Spleen (tissue), 11 donors: Measurements from ENCODE around the gene ADGRA1. TPM values are rescaled to one million over a fixed set of nuclear protein-coding genes. Genes with fewer than 3 reads are reported as not detected.

Source experiments
- DNase-seq: peaks from one replicate; pipeline ENCODE4 v3.0.0-alpha.2; 2020
- H3K27ac ChIP-seq, 8 donors: fragments of 200-600 bp; sonication (generic) in 7 of 8; 1 replicate in 4 of 8; 2 replicates in 4 of 8; pipeline versions ENCODE4 v1.5.0 to v1.8.0; 2016 to 2021; ENCODE audit warnings: inconsistent platforms in 4 of 8, mild to moderate bottlenecking in 4 of 8, moderate library complexity in 1 of 8
- H3K27me3 ChIP-seq, 7 donors: fragments of 200-600 bp; sonication (generic) in 6 of 7; replicated peaks in 1 of 7; 1 replicate in 4 of 7; 2 replicates in 3 of 7; pipeline versions ENCODE4 v1.5.0 to v1.8.0; 2016 to 2021; ENCODE audit warnings: inconsistent platforms in 3 of 7, mild to moderate bottlenecking in 1 of 7
- H3K36me3 ChIP-seq, 6 donors: fragments of 200-600 bp; sonication (generic) in 5 of 6; 1 replicate in 4 of 6; 2 replicates in 2 of 6; pipeline versions ENCODE4 v1.5.0 to v1.8.0; 2016 to 2021; ENCODE audit warnings: inconsistent platforms in 2 of 6
- H3K4me1 ChIP-seq, 6 donors: fragments of 200-600 bp; sonication (generic) in 5 of 6; 1 replicate in 3 of 6; 2 replicates in 3 of 6; pipeline versions ENCODE4 v1.5.0 to v1.8.0; 2016 to 2021; ENCODE audit warnings: inconsistent platforms in 3 of 6
- H3K4me3 ChIP-seq, 8 donors: fragments of 200-600 bp; sonication (generic) in 7 of 8; 1 replicate in 4 of 8; 2 replicates in 4 of 8; pipeline versions ENCODE4 v1.5.0 to v1.8.0; 2016 to 2021; ENCODE audit warnings: inconsistent platforms in 4 of 8, mild to moderate bottlenecking in 4 of 8, moderate library complexity in 2 of 8
- H3K9me3 ChIP-seq, 8 donors: fragments of 200-600 bp; sonication (generic) in 7 of 8; 1 replicate in 4 of 8; 2 replicates in 4 of 8; pipeline versions ENCODE4 v1.5.0 to v1.8.0; 2016 to 2021; ENCODE audit warnings: inconsistent platforms in 4 of 8
- POLR2A ChIP-seq, 3 donors: fragments of 450-650 bp; IDR thresholded peaks; one replicate each; pipeline ENCODE4 v1.5.1; 2017; ENCODE audit warnings: antibody characterized with exemption in 3 of 3, mild to moderate bottlenecking in 1 of 3
- POLR2AphosphoS5 ChIP-seq, 3 donors: sonication (generic); formaldehyde crosslinking; IDR thresholded peaks; one replicate each; pipeline ENCODE4 v1.5.1; 2017; ENCODE audit warnings: antibody characterized with exemption in 3 of 3
- WGBS, 5 donors: extraction: QIAGEN DNeasy Blood & Tissue Kit in 3 of 5; methylation state at CpG; one replicate each; pipeline versions ENCODE4 v1.1.5 to v1.1.7; 2013 to 2018; 5-methylcytosine and 5-hydroxymethylcytosine counted together
- intact Hi-C: fragments of 100-400 bp; cut with DNase I; formaldehyde crosslinking; loops from one replicate; pipeline ENCODE4 v1.15.0; 2023; ENCODE audit warnings: low total_unique reads
- polyA plus RNA-seq, 3 donors: library from polyadenylated mRNA; stranded (reverse); fragments of 200-250 nt; gene quantifications; one replicate each; pipeline ENCODE4 v1.2.1, GENCODE V29; 2013
- total RNA-seq, 7 donors: library from RNA; depleted of rRNA in 3 of 7; stranded (reverse); fragments of >200 nt in 3 of 7; fragmentation: NEBNext Ultra II Directional in 4 of 7; extraction: Animal tissue kit (Norgen Biotek cat#: 25700) in 4 of 7; gene quantifications; one replicate each; pipeline versions ENCODE4 v1.1.0 to v1.2.1, GENCODE V29; 2016 to 2021
- TF ChIP-seq, protein P1 (sequence below), 11 experiments: fragments of 200-600 bp in 7 of 11; fragments of 450-650 bp in 4 of 11; sonication (generic) in 4 of 11; IDR thresholded peaks in 8 of 11; conservative IDR thresholded peaks in 3 of 11; 1 replicate in 7 of 11; 2 replicates in 4 of 11; pipeline versions ENCODE4 v1.4.0 to v1.8.0; 2016 to 2021; ENCODE audit warnings: antibody characterized with exemption in 11 of 11, inconsistent platforms in 4 of 11, mild to moderate bottlenecking in 1 of 11
- donor health status: healthy with polysubstance abuse.
- donor health status: DM: no; HTN: no; CAD: no; lungs with moderate emphysema.
- donor health status: DM: no; HTN: no; CAD: no.
- donor health status: Bipolar disorder and iron deficiency.
- donor health status: healthy.
- donor health status: DM: no; HTN: no; CAD: no.
- donor health status: DM: yes; HTN: yes; CAD: no.

The ADGRA1 gene
- total and polyA plus RNA-seq, 10 donors: 0.02 to 0.34 (median 0.19) TPM; not detected in 6

GRCh38 chr10:133177380-133178157 lies 89.8 kb downstream of the ADGRA1 start:
- H3K9me3 ChIP-seq: no peaks in the 10 kb centered on the region
- H3K27ac ChIP-seq: no peak overlapping the region
- intact Hi-C loops: no loop called here
- no peaks in the 10 kb centered on the region for H3K36me3 ChIP-seq
- WGBS, 5 donors: 91 to 96% (median 92%) methylated on average over 12 of the region's 12 CpGs
- H3K27me3 ChIP-seq: peaks cover 0 to 43% (median 0%) of the 10 kb centered on the region in 7 donors
- no peaks in the 10 kb centered on the region for H3K4me1 ChIP-seq
- H3K4me3 ChIP-seq: no peak overlapping the region
- TF ChIP-seq POLR2AphosphoS5 (IDR thresholded peaks at IDR 0.05): no peak
- TF ChIP-seq, protein P1, sequence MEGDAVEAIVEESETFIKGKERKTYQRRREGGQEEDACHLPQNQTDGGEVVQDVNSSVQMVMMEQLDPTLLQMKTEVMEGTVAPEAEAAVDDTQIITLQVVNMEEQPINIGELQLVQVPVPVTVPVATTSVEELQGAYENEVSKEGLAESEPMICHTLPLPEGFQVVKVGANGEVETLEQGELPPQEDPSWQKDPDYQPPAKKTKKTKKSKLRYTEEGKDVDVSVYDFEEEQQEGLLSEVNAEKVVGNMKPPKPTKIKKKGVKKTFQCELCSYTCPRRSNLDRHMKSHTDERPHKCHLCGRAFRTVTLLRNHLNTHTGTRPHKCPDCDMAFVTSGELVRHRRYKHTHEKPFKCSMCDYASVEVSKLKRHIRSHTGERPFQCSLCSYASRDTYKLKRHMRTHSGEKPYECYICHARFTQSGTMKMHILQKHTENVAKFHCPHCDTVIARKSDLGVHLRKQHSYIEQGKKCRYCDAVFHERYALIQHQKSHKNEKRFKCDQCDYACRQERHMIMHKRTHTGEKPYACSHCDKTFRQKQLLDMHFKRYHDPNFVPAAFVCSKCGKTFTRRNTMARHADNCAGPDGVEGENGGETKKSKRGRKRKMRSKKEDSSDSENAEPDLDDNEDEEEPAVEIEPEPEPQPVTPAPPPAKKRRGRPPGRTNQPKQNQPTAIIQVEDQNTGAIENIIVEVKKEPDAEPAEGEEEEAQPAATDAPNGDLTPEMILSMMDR (IDR thresholded peaks at IDR 0.05 in 8 of 11, conservative IDR thresholded peaks at IDR 0.05 in 3 of 11): no peak
- peak in 1 of 3 donors; percentile 27 for TF ChIP-seq POLR2A (IDR thresholded peaks at IDR 0.05)
- no peak for DNase-seq

- intact Hi-C loops: no loop called here
- Histone ChIP-seq H3K27me3 (peaks cover 0 to 38% (median 0%) of the 10 kb centered on the region in 7 donors), H3K4me3 (no peak overlapping the region), H3K4me1 (no peaks in the 10 kb centered on the region), H3K9me3 (no peaks in the 10 kb centered on the region), H3K36me3 (no peaks in the 10 kb centered on the region), H3K27ac (no peak overlapping the region)
- DNase-seq: peak; percentile 67
- 91 to 95% (median 93%) methylated on average over 29 of the region's 29 CpGs for WGBS, 5 donors
- TF ChIP-seq POLR2A (IDR thresholded peaks at IDR 0.05): no peak
- no peak for TF ChIP-seq POLR2AphosphoS5 (IDR thresholded peaks at IDR 0.05)
- TF ChIP-seq, protein P1 (IDR thresholded peaks at IDR 0.05 in 8 of 11, conservative IDR thresholded peaks at IDR 0.05 in 3 of 11): no peak
Measured at GRCh38 chr10:133178357-133179127, 90.8 kb downstream of the ADGRA1 start.

DNA sequence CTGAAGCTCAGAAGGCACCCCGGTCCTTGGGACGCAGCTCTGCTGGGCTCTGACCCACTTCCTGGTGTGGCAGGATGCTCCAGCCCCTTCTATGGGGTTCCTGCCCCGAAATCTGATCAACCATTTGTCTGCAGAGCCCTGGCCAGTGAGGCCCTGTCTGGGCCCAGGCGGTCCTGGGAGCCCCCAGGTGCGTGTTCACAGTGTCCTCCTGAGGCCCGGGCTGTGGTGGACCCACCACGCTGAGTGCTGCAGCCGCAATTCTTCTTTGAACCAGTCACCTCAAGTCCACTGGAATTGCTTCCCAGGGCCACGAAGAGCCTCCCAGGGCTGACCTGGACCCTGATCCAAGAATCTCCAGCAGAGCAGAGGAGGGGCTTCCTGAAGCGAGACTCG lies 91.4 kb downstream of the ADGRA1 start:
- WGBS, 5 donors: 81 to 86% (median 83%) methylated on average over 8 to 11 of the region's 11 CpGs
- Histone ChIP-seq H3K4me3 (no peak overlapping the region), H3K27ac (no peak overlapping the region), H3K27me3 (peaks cover 0 to 32% (median 0%) of the 10 kb centered on the region in 7 donors), H3K4me1 (no peaks in the 10 kb centered on the region), H3K9me3 (no peaks in the 10 kb centered on the region), H3K36me3 (no peaks in the 10 kb centered on the region)
- TF ChIP-seq POLR2A (IDR thresholded peaks at IDR 0.05) (no peak), POLR2AphosphoS5 (IDR thresholded peaks at IDR 0.05) (no peak)
- TF ChIP-seq, protein P1 (IDR thresholded peaks at IDR 0.05 in 8 of 11, conservative IDR thresholded peaks at IDR 0.05 in 3 of 11): no peak
- DNase-seq: no peak
- intact Hi-C loops: no loop called here

DNA sequence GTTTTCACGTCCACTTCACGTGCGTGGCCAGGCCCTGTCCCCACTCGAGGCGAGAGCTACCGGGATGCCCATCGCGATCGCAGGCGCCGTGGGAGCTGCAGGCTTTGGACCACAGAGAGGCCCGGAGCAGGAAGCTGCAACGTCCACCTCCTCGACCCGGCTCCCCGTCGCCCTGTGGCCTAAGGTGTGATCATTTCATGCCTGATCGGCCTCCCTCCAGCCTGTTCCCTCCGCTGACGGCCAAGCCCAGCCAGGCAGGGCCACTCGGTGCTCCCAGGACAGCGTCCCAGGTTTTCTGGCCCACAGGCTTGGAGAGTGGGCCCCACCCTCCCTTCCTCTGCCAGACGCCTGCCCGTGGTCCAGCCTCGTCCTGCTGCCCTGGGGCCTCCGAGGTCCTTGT lies 91.9 kb downstream of the ADGRA1 start:
- TF ChIP-seq POLR2A (IDR thresholded peaks at IDR 0.05) (no peak), POLR2AphosphoS5 (IDR thresholded peaks at IDR 0.05) (no peak)
- TF ChIP-seq, protein P1 (IDR thresholded peaks at IDR 0.05 in 8 of 11, conservative IDR thresholded peaks at IDR 0.05 in 3 of 11): no peak
- H3K4me1 ChIP-seq: no peaks in the 10 kb centered on the region
- intact Hi-C loops: no loop called here
- peak; percentile 54 for DNase-seq
- peaks cover 0 to 31% (median 0%) of the 10 kb centered on the region in 7 donors for H3K27me3 ChIP-seq
- H3K27ac ChIP-seq: no peak overlapping the region
- no peak overlapping the region for H3K4me3 ChIP-seq
- H3K9me3 ChIP-seq: no peaks in the 10 kb centered on the region
- WGBS, 5 donors: 78 to 85% (median 84%) methylated on average over 26 of the region's 26 CpGs
- no peaks in the 10 kb centered on the region for H3K36me3 ChIP-seq
